ENCODE data around the gene AXDND1.
A peak's percentile ranks its signal among the peaks of the same experiment; 100 is the strongest.

The AXDND1 gene, protein sequence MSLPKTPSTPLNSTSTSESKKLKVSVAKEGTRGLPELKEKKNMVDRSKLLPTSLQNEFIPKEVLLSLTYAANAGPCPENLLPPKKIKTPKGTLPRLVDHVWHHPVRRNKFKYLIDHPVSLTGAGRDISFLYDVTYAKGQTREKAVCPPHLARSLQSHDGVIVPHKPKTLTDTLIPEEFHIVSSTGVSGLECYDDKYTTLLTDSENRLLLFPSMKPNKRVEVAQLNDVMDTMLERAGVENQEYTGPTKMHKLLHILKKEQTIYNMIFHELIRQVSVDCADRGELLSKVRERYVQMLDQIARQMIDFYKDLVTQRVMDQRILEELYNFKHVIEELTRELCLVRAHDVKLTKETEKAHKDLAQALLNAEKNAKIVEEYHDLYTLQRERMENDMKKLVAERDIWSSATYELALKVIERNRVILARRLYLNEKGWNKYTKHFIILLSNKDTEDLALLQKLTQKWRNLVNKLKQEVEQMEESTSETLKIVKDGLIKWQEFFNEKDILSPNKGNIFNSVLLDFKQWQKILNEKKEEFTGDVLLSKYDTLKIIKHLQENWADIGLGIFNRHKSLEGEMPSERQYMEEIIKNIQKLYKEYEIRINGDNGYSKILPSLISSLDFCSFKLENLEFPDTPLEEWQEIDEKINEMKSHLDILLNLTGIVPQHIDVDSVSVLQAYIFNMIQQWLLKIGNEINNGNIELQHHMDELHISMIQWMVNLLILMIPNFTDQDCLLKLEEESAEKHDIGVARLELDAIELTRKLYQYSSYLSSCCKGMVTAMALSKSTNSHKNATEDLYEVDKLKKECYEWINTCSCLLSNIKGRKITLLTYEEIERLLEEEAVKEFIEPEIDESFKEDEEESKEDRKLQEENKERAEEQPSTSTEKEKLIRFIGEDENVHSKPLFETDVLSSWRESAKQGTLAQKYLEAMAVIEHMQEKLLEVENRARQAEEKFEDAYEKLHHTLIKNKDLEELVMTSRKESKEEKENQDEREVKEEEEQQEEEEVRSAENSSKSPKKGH

GRCh38 chr1:179365342-179366092 is at the start of gene AXDND1:
AXDND1 (plus strand) TSS chr1:179365971; CDS start chr1:179366510, 539 bp downstream.
- Mint-ChIP-seq H3K27ac (peak within 1 kb of the TSS; percentile 99), H3K4me1 (ENCODE audit: low read depth) (peaks cover 10% of the 10 kb centered on the region), H3K4me3 (peak within 1 kb of the TSS; percentile 91), H3K36me3 (ENCODE audit: low read depth) (no peaks in the 10 kb centered on the region), H3K9me3 (no peaks in the 10 kb centered on the region), H3K27me3 (no peaks in the 10 kb centered on the region)

- Mint-ChIP-seq H3K9me3 (no peaks in the 10 kb centered on the region), H3K4me1 (ENCODE audit: low read depth) (peaks cover 27% of the 10 kb centered on the region), H3K27ac (no peak overlapping the region), H3K27me3 (no peaks in the 10 kb centered on the region), H3K36me3 (ENCODE audit: low read depth) (peaks cover 78% of the 10 kb centered on the region), H3K4me3 (no peak overlapping the region)
Measured at GRCh38 chr1:179318491-179318890, 47.3 kb upstream of the AXDND1 start.

DNA sequence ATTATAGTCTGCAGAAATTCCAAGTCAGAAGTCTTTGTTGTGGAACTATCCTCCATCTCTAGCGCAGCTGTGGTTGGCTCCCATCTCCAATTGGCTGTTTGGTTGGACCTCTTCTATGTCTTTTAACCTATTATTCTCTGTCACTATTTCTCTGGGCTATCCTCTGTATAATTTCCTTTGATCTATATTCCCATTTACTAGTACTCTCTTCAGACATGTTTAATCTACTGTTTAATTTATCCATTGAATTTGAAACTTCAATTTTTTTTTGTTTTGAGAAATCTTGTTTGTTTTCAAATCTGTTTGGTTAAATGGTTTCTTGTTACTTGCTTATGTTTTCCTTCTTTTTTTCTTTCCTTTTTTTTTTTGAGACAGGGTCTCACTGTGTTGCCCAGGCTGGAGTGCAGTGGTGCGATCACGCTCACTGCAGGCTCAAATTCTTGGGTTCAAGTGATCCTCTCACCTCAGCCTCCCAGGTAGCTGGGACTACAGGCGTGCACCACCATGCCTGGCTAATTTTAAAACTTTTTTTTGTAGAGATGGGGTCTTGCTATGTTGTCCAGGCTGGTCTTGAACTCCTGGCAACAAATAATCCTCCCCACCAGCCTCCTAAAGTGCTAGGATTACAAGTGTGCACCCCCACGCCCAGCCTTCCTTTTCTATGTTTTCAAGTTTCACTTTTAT is 44.1 kb upstream of the AXDND1 start:
- Mint-ChIP-seq H3K9me3 (no peaks in the 10 kb centered on the region), H3K4me1 (ENCODE audit: low read depth) (peaks cover 27% of the 10 kb centered on the region), H3K27ac (no peak overlapping the region), H3K27me3 (no peaks in the 10 kb centered on the region), H3K36me3 (ENCODE audit: low read depth) (peaks cover 76% of the 10 kb centered on the region), H3K4me3 (no peak overlapping the region)

DNA sequence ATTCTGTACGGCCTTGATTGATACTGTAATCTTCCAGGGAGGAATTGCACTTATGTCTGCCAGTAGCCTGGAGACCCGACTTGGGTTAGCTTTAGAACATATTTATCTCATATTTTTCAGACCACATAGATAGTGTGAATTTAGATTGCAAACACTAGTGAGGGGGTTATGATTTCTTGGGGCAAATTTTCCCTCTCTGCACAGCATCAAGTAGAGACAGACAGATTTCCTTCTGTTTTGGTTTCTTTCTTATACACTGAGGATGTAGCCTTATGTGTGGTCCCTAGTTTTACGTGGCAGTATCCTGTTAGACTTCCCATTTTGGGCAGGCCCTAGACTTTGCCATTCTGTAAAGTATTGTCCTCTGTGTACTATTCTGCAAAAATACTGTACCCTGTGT is 43.2 kb upstream of the AXDND1 start:
- Mint-ChIP-seq H3K36me3 (ENCODE audit: low read depth) (peaks cover 78% of the 10 kb centered on the region), H3K4me1 (ENCODE audit: low read depth) (peaks cover 25% of the 10 kb centered on the region), H3K27me3 (no peaks in the 10 kb centered on the region), H3K4me3 (no peak overlapping the region), H3K9me3 (no peaks in the 10 kb centered on the region), H3K27ac (no peak overlapping the region)

DNA sequence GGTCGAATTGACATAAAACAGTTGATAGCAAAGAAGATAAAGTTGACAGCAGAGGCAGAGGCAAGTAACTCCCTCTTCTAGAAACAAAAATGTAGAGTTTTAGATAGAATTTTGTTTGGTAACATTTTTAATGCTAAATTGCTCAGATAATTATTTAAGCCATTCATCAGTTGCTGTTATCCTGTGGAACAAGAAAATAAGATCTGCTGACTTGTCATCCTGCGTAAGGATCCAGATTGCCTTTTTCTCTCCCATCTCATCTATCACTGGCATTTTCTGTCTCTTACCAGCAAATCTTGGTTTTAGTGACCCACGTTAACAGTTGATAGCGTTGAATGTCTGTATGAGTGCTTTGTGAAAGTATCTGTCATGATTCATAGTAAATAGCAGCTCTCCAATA is 42.3 kb upstream of the AXDND1 start:
- H3K27ac Mint-ChIP-seq = no peak overlapping the region
- peaks cover 81% of the 10 kb centered on the region for H3K36me3 Mint-ChIP-seq (ENCODE audit: low read depth)
- no peaks in the 10 kb centered on the region for H3K27me3 Mint-ChIP-seq
- no peaks in the 10 kb centered on the region for H3K9me3 Mint-ChIP-seq
- H3K4me1 Mint-ChIP-seq (ENCODE audit: low read depth) = peaks cover 18% of the 10 kb centered on the region
- H3K4me3 Mint-ChIP-seq = no peak overlapping the region

DNA sequence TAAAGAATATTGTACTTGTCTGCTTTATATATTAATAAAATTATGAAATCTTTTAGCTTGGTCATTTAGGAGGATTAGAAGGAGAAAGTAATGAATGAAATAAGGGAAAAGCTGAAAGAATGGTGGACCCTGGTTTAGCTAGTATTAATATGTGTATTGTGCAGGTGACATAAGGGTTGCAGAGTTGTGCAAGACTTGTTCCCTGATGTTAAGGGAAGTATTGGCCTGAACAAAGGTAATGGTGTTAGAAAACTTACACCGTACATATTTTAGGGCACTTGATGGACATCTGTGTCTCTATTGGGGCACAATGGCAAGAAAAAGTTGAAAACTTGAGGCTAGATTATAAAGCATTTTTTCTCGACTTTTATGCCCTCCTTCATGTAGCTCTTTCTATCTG is 39.9 kb upstream of the AXDND1 start:
- H3K4me1 Mint-ChIP-seq (ENCODE audit: low read depth) = peaks cover 18% of the 10 kb centered on the region
- H3K4me3 Mint-ChIP-seq = no peak overlapping the region
- no peak overlapping the region for H3K27ac Mint-ChIP-seq
- no peaks in the 10 kb centered on the region for H3K9me3 Mint-ChIP-seq
- no peaks in the 10 kb centered on the region for H3K27me3 Mint-ChIP-seq
- peaks cover 81% of the 10 kb centered on the region for H3K36me3 Mint-ChIP-seq (ENCODE audit: low read depth)

DNA sequence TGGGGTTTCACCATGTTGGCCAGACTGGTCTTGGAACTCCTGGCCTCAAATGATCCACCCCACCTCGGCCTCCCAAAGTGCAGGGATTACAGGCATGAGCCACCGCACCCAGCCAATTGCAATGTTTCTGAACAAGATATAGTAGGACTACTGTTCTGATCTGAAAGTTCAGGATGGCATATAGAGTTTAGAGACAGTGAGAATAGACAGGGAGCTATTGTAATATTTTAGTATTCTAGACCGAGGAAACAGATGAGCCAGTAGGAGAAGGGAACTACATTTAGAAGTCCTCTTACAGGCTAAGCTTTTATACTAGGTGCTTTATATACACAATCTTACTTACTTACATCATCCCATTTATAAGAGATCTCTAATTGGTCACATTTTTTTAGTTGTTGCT is 39.0 kb upstream of the AXDND1 start:
- Mint-ChIP-seq H3K27me3 (no peaks in the 10 kb centered on the region), H3K27ac (no peak overlapping the region), H3K36me3 (ENCODE audit: low read depth) (peaks cover 75% of the 10 kb centered on the region), H3K9me3 (no peaks in the 10 kb centered on the region), H3K4me1 (ENCODE audit: low read depth) (peaks cover 13% of the 10 kb centered on the region), H3K4me3 (no peak overlapping the region)

DNA sequence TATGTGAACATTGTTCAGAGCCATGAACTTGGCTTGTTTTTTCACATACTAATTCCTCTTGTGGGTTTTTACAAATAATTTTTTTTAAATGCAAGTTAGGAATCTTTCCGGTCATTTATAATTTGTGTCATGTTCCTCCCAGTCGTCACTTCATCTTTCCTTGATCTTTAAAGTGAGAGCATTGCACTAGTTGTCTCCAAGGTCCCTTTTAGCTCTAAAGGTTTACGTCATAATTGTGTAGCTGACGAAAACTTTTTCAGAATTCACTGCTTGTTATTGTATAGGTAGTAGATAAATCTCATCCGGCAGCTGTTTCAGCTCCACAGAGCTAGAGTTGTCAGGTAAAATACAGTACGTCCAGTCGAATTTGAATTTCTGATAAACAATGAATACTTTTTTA is 38.6 kb upstream of the AXDND1 start:
- Mint-ChIP-seq H3K4me1 (ENCODE audit: low read depth) (peaks cover 9% of the 10 kb centered on the region), H3K27ac (no peak overlapping the region), H3K4me3 (no peak overlapping the region), H3K36me3 (ENCODE audit: low read depth) (peaks cover 71% of the 10 kb centered on the region), H3K27me3 (no peaks in the 10 kb centered on the region), H3K9me3 (no peaks in the 10 kb centered on the region)

DNA sequence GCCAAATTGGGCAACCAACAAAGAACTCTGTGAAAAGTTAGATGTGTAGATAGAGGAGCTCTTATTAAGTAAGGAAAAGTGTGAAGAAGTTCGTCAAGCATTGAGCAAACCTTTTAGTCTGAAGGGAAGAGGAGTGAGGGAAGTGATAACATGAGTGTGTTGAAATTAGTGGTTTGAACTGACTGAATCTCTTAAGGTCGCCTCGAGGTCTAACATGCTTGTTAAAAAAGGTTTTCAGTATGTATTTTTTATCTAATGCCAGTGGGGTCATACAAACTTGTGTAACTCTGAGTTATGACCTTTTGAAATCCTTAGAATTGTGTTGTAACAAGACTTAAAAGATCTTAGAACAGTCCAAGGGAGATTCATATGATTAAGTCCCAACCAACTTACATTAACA is 38.1 kb upstream of the AXDND1 start:
- H3K27me3 Mint-ChIP-seq = no peaks in the 10 kb centered on the region
- H3K4me3 Mint-ChIP-seq = no peak overlapping the region
- peaks cover 68% of the 10 kb centered on the region for H3K36me3 Mint-ChIP-seq (ENCODE audit: low read depth)
- H3K9me3 Mint-ChIP-seq = no peaks in the 10 kb centered on the region
- peaks cover 6% of the 10 kb centered on the region for H3K4me1 Mint-ChIP-seq (ENCODE audit: low read depth)
- no peak overlapping the region for H3K27ac Mint-ChIP-seq

- Mint-ChIP-seq H3K4me3 (no peak overlapping the region), H3K36me3 (ENCODE audit: low read depth) (peaks cover 61% of the 10 kb centered on the region), H3K27me3 (no peaks in the 10 kb centered on the region), H3K9me3 (no peaks in the 10 kb centered on the region), H3K27ac (peak overlapping the region; percentile 50), H3K4me1 (ENCODE audit: low read depth) (peaks cover 6% of the 10 kb centered on the region)
Measured at GRCh38 chr1:179329862-179330261, 35.9 kb upstream of the AXDND1 start.

- no peak overlapping the region for H3K27ac Mint-ChIP-seq
- H3K36me3 Mint-ChIP-seq (ENCODE audit: low read depth) = peaks cover 35% of the 10 kb centered on the region
Measured at GRCh38 chr1:179334440-179334839, 31.3 kb upstream of the AXDND1 start.

GRCh38 chr1:179337288-179337687 is 28.5 kb upstream of the AXDND1 start:
- Mint-ChIP-seq H3K27me3 (no peaks in the 10 kb centered on the region), H3K36me3 (ENCODE audit: low read depth) (peaks cover 43% of the 10 kb centered on the region), H3K27ac (no peak overlapping the region), H3K9me3 (no peaks in the 10 kb centered on the region), H3K4me3 (no peak overlapping the region), H3K4me1 (ENCODE audit: low read depth) (peaks cover 3% of the 10 kb centered on the region)

More at GRCh38 chr1:179334440-179334839, 31.3 kb upstream of the AXDND1 start:
- H3K4me1 Mint-ChIP-seq (ENCODE audit: low read depth) = peaks cover 6% of the 10 kb centered on the region
- no peak overlapping the region for H3K4me3 Mint-ChIP-seq
- H3K9me3 Mint-ChIP-seq = no peaks in the 10 kb centered on the region
- no peaks in the 10 kb centered on the region for H3K27me3 Mint-ChIP-seq

DNA sequence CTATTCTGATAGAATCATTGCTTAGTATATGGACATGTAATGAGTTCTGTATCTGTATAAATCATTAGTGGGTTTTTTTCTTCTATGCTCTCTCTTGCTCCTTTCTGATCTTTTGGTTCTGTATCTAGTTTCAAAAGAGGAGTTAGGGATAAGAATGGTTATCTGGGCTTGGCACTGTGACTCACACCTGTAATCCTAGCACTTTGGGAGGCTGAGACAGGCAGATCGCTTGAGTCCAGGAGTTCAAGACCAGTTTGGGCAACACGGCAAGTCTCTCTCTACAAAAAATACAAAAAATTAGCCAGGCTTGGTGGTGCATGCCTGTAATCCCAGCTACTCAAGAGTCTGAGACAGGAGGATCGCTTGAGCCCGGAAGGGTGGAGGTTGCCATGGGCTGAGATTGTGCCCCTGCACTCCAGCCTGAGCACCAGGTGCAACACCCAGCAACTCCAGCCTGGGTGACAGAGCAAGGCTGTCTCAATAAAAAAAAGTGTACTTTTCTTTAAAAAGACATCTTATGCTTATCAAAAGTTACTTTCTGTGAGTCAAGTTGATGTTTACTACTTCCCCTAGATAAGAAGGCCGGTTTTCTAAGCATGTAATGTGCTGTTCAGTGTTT is 27.7 kb upstream of the AXDND1 start:
- no peak overlapping the region for H3K4me3 Mint-ChIP-seq
- H3K27ac Mint-ChIP-seq = no peak overlapping the region
- peaks cover 3% of the 10 kb centered on the region for H3K4me1 Mint-ChIP-seq (ENCODE audit: low read depth)
- no peaks in the 10 kb centered on the region for H3K27me3 Mint-ChIP-seq
- H3K36me3 Mint-ChIP-seq (ENCODE audit: low read depth) = peaks cover 44% of the 10 kb centered on the region
- no peaks in the 10 kb centered on the region for H3K9me3 Mint-ChIP-seq

DNA sequence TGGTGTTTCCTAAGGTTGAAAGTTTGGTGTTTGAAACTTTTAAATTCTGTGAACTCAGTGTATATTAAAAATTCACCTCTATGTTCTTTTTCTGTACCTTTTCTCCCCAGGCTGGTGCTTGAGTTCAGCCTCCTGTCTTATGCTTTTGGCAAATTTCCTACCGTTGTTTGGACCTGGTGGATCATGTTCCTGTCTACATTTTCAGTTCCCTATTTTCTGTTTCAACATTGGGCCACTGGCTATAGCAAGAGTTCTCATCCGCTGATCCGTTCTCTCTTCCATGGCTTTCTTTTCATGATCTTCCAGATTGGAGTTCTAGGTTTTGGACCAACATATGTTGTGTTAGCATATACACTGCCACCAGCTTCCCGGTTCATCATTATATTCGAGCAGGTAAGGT is 24.9 kb upstream of the AXDND1 start:
- H3K4me1 Mint-ChIP-seq (ENCODE audit: low read depth) = peaks cover 3% of the 10 kb centered on the region
- H3K36me3 Mint-ChIP-seq (ENCODE audit: low read depth) = peaks cover 49% of the 10 kb centered on the region
- no peaks in the 10 kb centered on the region for H3K9me3 Mint-ChIP-seq
- H3K4me3 Mint-ChIP-seq = no peak overlapping the region
- H3K27ac Mint-ChIP-seq = peak overlapping the region; percentile 59
- H3K27me3 Mint-ChIP-seq = no peaks in the 10 kb centered on the region

Measured in stimulated activated naive CD8-positive, alpha-beta T cell treated with anti-CD3 and anti-CD28 coated beads, Interleukin-15, Interleukin-2, amounts not matched to agents 100 ng/mL and 50 ng/mL, for 24 hours (primary cell).